ENCODE measurements around the gene WNT6. TPM values are rescaled to one million over a fixed set of nuclear protein-coding genes. Genes with fewer than 3 reads are reported as not detected.
A peak's percentile ranks its signal among the peaks of the same experiment; 100 is the strongest.

The WNT6 gene
- polyA plus RNA-seq, 1 donor: 0.24 TPM

- H3K27me3 ChIP-seq (ENCODE audit: control insufficient read depth, insufficient read depth, low read length): peaks cover 89% of the 10 kb centered on the region
- DNase-seq: no peak
- no peak overlapping the region for H3K4me3 ChIP-seq (ENCODE audit: low read length)
- H3K9me3 ChIP-seq (ENCODE audit: control insufficient read depth, low read depth, low read length): peaks cover 7% of the 10 kb centered on the region
- H3K27ac ChIP-seq (ENCODE audit: low read length): no peak overlapping the region
- no CpG with 5 or more reads among the region's 6 CpGs for WGBS (ENCODE audit: insufficient coverage, low lambda C conversion rate)
- no peaks in the 10 kb centered on the region for H3K36me3 ChIP-seq (ENCODE audit: control insufficient read depth, insufficient read depth, low read length)
- peaks cover 3% of the 10 kb centered on the region for H3K4me1 ChIP-seq (ENCODE audit: control insufficient read depth, insufficient read depth, low read length)
These were observed 8.3 kb downstream of the WNT6 start for GRCh38 chr2:218867900-218868299.

- no CpG with 5 or more reads among the region's 9 CpGs for WGBS (ENCODE audit: insufficient coverage, low lambda C conversion rate)
- Histone ChIP-seq H3K9me3 (ENCODE audit: control insufficient read depth, low read depth, low read length) (peaks cover 11% of the 10 kb centered on the region), H3K4me1 (ENCODE audit: control insufficient read depth, insufficient read depth, low read length) (peaks cover 3% of the 10 kb centered on the region), H3K36me3 (ENCODE audit: control insufficient read depth, insufficient read depth, low read length) (no peaks in the 10 kb centered on the region), H3K4me3 (ENCODE audit: low read length) (no peak overlapping the region), H3K27me3 (ENCODE audit: control insufficient read depth, insufficient read depth, low read length) (peaks cover 90% of the 10 kb centered on the region), H3K27ac (ENCODE audit: low read length) (no peak overlapping the region)
- no peak for DNase-seq
These were observed 9.5 kb downstream of the WNT6 start for GRCh38 chr2:218869064-218869463.

- Histone ChIP-seq H3K4me1 (ENCODE audit: control insufficient read depth, insufficient read depth, low read length) (peaks cover 3% of the 10 kb centered on the region), H3K4me3 (ENCODE audit: low read length) (no peak overlapping the region), H3K27me3 (ENCODE audit: control insufficient read depth, insufficient read depth, low read length) (peaks cover 97% of the 10 kb centered on the region), H3K9me3 (ENCODE audit: control insufficient read depth, low read depth, low read length) (peaks cover 11% of the 10 kb centered on the region), H3K36me3 (ENCODE audit: control insufficient read depth, insufficient read depth, low read length) (no peaks in the 10 kb centered on the region), H3K27ac (ENCODE audit: low read length) (no peak overlapping the region)
- WGBS (ENCODE audit: insufficient coverage, low lambda C conversion rate): no CpG with 5 or more reads among the region's 18 CpGs
- no peak for DNase-seq
These were observed 11.4 kb downstream of the WNT6 start for GRCh38 chr2:218870984-218871344.

GRCh38 chr2:218871345-218872302 is 12.0 kb downstream of the WNT6 start:
- Histone ChIP-seq H3K27ac (ENCODE audit: low read length) (no peak overlapping the region), H3K27me3 (ENCODE audit: control insufficient read depth, insufficient read depth, low read length) (peaks cover 97% of the 10 kb centered on the region), H3K4me3 (ENCODE audit: low read length) (no peak overlapping the region), H3K36me3 (ENCODE audit: control insufficient read depth, insufficient read depth, low read length) (no peaks in the 10 kb centered on the region), H3K4me1 (ENCODE audit: control insufficient read depth, insufficient read depth, low read length) (peaks cover 3% of the 10 kb centered on the region), H3K9me3 (ENCODE audit: control insufficient read depth, low read depth, low read length) (peaks cover 11% of the 10 kb centered on the region)
- DNase-seq: no peak
- WGBS (ENCODE audit: insufficient coverage, low lambda C conversion rate): 20% methylated on average over 1 of the region's 60 CpGs

GRCh38 chr2:218872645-218873358 is 13.2 kb downstream of the WNT6 start:
- Histone ChIP-seq H3K36me3 (ENCODE audit: control insufficient read depth, insufficient read depth, low read length) (no peaks in the 10 kb centered on the region), H3K27me3 (ENCODE audit: control insufficient read depth, insufficient read depth, low read length) (peaks cover 96% of the 10 kb centered on the region), H3K4me1 (ENCODE audit: control insufficient read depth, insufficient read depth, low read length) (peaks cover 3% of the 10 kb centered on the region), H3K4me3 (ENCODE audit: low read length) (no peak overlapping the region), H3K27ac (ENCODE audit: low read length) (no peak overlapping the region), H3K9me3 (ENCODE audit: control insufficient read depth, low read depth, low read length) (peaks cover 11% of the 10 kb centered on the region)
- WGBS (ENCODE audit: insufficient coverage, low lambda C conversion rate): 5% methylated on average over 5 of the region's 22 CpGs
- DNase-seq: no peak

- Histone ChIP-seq H3K9me3 (ENCODE audit: control insufficient read depth, low read depth, low read length) (peaks cover 11% of the 10 kb centered on the region), H3K4me1 (ENCODE audit: control insufficient read depth, insufficient read depth, low read length) (peaks cover 3% of the 10 kb centered on the region), H3K4me3 (ENCODE audit: low read length) (no peak overlapping the region), H3K27me3 (ENCODE audit: control insufficient read depth, insufficient read depth, low read length) (peaks cover 98% of the 10 kb centered on the region), H3K36me3 (ENCODE audit: control insufficient read depth, insufficient read depth, low read length) (no peaks in the 10 kb centered on the region), H3K27ac (ENCODE audit: low read length) (no peak overlapping the region)
- WGBS (ENCODE audit: insufficient coverage, low lambda C conversion rate): no CpG with 5 or more reads among the region's 86 CpGs
- no peak for DNase-seq
These were observed 14.0 kb downstream of the WNT6 start for GRCh38 chr2:218873359-218874194.

- Histone ChIP-seq H3K36me3 (ENCODE audit: control insufficient read depth, insufficient read depth, low read length) (no peaks in the 10 kb centered on the region), H3K4me3 (ENCODE audit: low read length) (no peak overlapping the region), H3K9me3 (ENCODE audit: control insufficient read depth, low read depth, low read length) (peaks cover 10% of the 10 kb centered on the region), H3K27me3 (ENCODE audit: control insufficient read depth, insufficient read depth, low read length) (peaks cover 98% of the 10 kb centered on the region), H3K4me1 (ENCODE audit: control insufficient read depth, insufficient read depth, low read length) (peaks cover 10% of the 10 kb centered on the region), H3K27ac (ENCODE audit: low read length) (no peak overlapping the region)
- WGBS (ENCODE audit: insufficient coverage, low lambda C conversion rate): no CpG with 5 or more reads among the region's 2 CpGs
- no peak for DNase-seq
These were observed 16.2 kb downstream of the WNT6 start for GRCh38 chr2:218875692-218876246.

GRCh38 chr2:218876562-218877219 is 17.1 kb downstream of the WNT6 start:
- Histone ChIP-seq H3K9me3 (ENCODE audit: control insufficient read depth, low read depth, low read length) (peaks cover 4% of the 10 kb centered on the region), H3K27me3 (ENCODE audit: control insufficient read depth, insufficient read depth, low read length) (peaks cover 99% of the 10 kb centered on the region), H3K4me1 (ENCODE audit: control insufficient read depth, insufficient read depth, low read length) (peaks cover 7% of the 10 kb centered on the region), H3K27ac (ENCODE audit: low read length) (no peak overlapping the region), H3K4me3 (ENCODE audit: low read length) (no peak overlapping the region), H3K36me3 (ENCODE audit: control insufficient read depth, insufficient read depth, low read length) (no peaks in the 10 kb centered on the region)
- no CpG with 5 or more reads among the region's 3 CpGs for WGBS (ENCODE audit: insufficient coverage, low lambda C conversion rate)
- DNase-seq: peak in 1 of 2 donors; percentile 40

GRCh38 chr2:218877331-218877730 is 17.7 kb downstream of the WNT6 start:
- no peaks in the 10 kb centered on the region for H3K36me3 ChIP-seq (ENCODE audit: control insufficient read depth, insufficient read depth, low read length)
- peaks cover 4% of the 10 kb centered on the region for H3K9me3 ChIP-seq (ENCODE audit: control insufficient read depth, low read depth, low read length)
- peaks cover 7% of the 10 kb centered on the region for H3K4me1 ChIP-seq (ENCODE audit: control insufficient read depth, insufficient read depth, low read length)
- no CpG with 5 or more reads among the region's 6 CpGs for WGBS (ENCODE audit: insufficient coverage, low lambda C conversion rate)
- no peak overlapping the region for H3K4me3 ChIP-seq (ENCODE audit: low read length)
- H3K27me3 ChIP-seq (ENCODE audit: control insufficient read depth, insufficient read depth, low read length): peaks cover 99% of the 10 kb centered on the region
- no peak for DNase-seq
- no peak overlapping the region for H3K27ac ChIP-seq (ENCODE audit: low read length)
